GM18526 (cell line): Measurements from ENCODE around the gene TMCO4.

ENCODE experiments used
- POLR2A ChIP-seq: IDR thresholded peaks from 3 replicates; pipeline ENCODE4 v1.6.1; 2011; ENCODE audit not compliant: insufficient read length; ENCODE audit errors: extremely low read depth

TMCO4 gene

DNA sequence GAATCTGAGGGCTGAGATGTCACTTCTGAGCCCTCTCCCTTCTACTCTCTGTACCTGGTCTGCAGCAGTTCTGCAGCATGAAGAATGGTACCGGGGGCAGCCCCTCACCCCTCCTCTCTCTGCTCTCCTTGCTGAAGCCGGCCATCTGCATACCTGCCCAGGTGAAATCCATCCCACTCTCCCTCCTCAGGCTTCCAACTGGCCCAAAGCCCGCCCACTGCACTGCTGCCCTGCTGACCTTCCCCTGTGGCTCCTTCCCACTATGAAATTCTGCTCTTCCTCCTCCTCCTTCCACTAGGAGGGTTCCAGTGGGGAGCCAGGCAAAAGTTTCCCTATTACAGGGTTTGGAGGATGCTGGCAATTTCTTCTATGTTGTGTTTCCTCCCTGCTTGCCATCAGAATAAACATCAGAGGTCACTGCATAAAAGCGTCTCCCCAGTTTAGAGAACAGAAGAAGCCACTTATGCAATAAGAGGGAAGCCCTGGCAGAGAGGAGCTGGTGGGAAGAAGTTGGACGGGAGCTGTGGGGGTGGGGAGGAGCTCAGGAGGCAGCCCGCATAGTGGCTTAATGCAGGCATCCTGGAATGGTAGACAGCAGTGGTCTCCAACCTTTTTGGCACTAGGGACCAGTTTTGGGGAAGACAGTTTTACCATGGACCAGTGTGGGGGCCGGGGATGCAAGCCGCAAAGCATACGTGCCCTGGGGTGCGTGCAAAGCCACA, 30.3 kb downstream of the TMCO4 start:
- no peak for TF ChIP-seq POLR2A

DNA sequence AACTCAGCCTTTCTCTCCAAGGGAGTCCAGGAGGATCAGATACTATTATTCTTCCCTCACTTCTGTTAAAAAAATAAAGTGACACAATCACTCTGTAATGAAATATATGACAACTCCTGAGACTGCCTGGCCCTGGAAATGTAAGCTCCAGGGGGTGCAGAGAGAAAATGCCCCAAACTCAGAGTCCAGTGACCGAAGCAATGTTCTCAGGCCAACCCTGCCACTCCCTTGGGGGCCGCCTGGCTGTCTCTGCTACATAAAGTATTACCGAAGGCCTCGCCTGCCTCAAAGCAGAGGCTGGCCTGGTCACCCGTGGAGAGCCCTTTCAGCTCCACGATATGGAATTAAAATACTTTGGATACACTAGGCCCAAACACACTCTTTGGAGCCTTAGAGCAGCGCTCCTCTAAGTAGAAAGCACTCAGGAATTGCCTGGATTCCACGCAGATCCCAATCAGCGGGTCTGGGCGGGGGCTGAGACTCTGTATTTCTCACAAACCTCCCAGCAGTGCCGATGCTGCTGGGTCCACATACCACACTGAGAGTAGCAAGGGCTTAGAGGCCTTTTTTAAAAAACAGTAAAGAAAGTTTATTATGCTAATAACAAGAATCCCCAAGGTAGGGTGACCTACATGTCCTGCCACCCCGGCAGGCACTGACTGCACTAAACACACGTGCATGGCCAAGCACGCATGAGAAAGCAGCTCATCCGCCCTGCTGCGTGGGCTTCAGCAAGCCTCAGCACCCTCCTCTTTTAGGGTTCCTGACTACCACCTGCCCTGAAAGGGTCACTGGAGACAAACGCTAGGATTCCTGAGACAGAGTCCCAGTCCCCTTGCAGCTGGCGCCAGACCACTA, 31.1 kb downstream of the TMCO4 start:
- TF ChIP-seq POLR2A: no peak

DNA sequence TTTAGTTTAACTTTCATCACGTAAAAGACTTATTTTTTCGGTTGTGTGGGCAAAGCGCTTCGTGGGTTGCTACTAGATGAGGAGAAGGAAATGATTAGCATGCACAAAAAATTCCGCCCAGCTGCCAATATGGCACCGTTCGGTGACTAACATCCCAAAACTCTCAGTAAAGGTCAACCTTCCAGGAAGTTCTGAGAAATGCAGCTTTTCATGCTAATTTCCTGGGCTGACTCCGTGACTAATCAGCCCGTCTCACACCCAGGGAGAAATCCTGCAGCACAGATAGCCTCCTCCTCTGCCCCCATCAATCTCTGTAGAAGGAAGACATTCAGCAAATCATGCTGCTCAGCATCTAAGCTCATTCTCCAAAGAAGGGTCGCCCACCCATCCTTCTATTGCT, 34.1 kb downstream of the TMCO4 start:
- no peak for TF ChIP-seq POLR2A

DNA sequence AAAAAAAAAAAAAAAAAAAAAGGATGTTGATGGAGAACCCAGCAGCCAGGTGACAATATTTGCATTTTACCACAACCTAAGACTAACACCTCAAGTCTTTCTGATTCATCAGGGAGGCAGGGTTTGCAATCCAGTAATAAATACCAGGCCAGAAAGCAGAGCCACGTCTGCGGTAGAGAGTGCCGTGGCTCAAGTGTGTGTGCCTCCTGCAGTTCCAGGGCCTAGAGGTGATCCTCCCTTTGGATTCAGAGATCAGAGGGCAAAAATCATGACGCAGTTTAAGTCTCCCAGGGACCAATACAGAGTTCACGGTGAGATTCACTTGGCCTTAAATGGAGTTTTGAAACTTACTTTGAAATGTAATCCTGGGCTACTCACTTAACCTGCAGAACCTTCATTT, 34.9 kb downstream of the TMCO4 start:
- no peak for TF ChIP-seq POLR2A

DNA sequence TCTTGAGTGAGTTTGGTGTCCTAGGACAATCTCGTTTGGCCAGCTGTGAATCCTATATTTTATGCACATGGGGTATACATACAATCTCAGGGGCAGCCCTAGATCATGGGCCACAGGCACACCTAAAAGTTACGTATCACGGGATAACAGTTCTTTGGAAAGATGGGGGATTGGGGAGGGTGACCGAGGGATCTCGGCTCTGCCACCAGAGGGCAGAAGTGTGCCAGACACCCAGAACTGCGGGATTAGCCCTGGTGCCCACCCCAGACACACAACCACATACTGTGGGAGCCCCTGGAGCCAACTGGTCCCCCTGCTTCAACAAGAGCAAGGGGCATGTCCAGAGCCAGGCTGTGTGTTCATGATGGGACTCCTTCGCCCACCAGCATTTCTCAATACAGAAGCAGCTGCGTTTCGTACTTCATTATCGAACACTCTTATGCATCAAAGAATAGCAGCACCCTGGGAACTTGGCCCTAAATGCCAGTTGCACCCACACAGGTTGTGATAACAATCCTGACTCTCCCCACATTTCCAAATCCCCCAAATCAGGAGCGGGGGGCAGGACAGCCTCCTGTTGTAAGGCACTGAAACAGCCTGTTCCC, 37.4 kb downstream of the TMCO4 start:
- no peak for TF ChIP-seq POLR2A

DNA sequence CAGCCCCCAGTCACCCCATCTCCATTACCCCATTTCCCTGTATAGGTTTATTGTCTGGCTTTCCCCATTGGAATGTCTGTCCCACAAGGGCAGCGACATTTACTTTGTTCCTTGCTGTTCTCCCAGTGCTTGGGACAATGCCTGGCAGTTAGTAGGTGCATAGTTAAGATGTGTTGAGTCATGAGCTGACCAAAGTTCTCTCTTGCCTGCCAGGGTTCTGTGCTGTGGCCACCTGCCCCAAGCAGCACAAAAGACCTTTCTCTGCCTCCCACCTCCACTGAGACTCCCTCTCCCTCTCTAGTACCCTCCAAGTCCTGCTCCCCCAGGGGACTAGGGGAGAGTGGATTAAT, 40.0 kb downstream of the TMCO4 start:
- no peak for TF ChIP-seq POLR2A

DNA sequence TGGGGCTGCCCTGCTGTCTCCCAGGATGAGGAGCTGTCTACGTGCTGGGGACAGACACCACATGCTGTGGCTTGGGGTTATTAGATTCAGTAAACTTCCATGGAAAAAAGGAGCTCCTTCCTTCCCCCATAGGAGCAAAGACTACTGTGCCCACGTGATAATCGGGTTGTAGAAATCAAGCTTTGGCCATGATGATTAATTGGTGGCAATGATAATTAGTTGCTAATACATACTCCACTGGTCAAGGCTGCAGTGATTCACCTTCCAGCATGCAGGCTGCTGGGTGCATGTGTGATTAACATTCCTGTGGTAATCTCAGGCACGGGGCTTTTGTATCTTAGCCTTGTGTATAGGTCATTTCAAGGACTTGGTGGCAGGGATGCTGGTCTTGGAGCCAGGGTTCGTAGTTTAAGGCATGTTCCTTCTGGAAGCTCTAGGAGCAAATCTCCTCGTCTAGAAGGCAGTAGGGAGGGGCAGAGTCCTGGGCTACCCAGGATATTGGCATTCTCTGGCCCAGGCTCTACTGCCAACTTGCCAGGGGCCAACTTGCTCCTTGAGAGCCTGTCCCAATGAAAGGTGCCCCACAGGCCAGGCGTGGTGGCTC, 41.4 kb downstream of the TMCO4 start:
- no peak for TF ChIP-seq POLR2A

DNA sequence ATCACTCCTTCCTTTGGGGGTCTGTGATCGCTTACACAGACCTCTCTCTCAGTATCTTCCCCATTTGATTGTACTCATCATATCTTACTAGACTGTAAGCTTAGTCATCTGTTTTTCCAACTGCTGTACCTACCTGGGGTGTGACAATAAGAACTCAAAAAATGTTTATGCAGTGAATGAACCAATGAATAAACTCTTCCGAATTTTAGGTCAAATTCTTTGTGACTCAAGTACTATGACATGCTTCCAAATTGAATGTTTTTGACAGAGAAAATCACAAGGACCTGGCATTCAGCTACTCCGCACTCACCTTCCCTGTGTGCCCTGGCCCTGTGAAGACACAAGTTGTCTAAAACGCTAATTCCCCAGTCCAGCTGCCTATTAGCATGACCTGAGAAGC, 42.1 kb downstream of the TMCO4 start:
- no peak for TF ChIP-seq POLR2A

DNA sequence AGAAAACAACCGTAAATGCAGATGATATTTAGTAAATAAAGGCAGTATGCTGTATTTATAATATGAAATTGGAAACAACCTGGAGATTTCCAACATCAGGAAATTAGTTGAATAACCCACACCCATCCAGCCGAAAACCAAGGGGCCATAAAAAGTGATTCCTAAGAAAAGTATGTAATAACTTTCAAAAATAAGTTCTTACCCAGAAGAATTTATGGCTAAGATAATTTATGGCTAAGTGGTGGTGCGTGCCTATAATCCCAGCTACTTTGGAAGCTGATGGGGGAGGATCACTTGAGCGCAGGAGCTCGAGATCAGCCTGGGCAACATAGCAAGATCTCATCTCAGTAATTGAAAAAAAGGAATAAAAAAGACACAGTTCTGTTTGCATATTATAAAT, 43.2 kb downstream of the TMCO4 start:
- TF ChIP-seq POLR2A: no peak

DNA sequence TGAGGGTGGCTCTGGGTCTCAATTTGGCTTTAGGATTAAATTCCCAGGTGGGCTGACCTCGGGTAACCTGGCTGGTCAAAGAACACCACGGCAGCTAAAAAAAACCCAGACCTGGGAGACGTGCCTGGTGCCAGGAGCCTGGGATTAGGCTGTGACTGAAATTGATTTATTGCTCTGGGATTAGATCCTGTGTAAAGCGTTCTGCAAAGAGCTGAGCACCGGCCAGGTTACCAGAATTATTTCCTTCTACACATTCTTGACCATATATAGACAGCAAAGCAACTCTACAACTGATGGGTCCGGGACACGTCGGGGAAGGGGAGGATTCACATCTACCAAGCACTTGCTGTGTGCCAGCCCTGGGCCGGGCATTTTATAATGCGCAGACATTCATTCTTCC, 45.2 kb downstream of the TMCO4 start:
- TF ChIP-seq POLR2A: no peak

DNA sequence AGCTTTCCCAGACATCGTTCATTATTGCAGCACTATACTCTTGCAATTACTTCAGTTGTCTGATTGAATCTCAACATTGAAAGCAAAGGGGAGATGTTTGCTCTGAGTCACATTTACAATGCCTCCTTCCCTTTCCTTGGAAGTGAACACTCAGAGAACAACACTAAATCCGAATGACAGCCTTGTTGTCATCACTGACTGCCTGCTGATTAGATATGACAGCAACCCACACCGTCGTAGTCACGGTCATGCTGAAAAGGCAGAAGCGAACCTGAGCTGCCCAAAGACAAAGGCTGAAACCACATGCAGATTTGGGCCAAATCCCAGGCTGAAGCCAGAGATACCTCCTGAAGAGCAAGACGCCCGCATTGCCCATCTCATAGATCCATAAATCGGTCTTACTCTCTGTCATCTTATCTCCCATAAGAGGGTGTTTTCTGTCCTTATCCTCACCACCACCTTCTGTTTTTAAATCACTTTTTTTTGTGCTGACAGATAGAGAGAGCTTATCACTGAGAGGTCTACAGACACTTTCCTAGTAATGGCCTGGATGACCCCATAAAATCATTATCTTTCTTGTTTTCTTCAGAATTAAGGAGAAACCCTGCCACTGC, 47.5 kb downstream of the TMCO4 start:
- TF ChIP-seq POLR2A: no peak

DNA sequence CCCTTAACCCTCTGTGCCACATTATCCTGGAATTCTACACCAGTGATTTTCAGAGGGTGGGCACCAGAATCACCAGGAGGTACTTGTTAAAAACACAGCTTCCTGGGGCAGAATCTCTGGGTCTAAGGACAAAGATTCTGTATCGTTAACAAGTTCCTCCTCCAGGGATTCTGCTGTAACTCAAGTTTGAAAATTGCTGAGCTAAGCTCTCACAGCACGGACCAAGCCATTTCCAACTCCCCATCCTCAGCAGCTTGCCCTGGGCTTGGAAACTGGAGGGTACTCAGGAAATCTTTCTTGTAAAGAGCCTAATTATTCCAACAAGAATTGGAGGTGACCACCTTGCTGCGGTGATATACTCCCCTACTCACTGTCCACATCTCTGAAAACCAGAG, 48.8 kb downstream of the TMCO4 start:
- no peak for TF ChIP-seq POLR2A

DNA sequence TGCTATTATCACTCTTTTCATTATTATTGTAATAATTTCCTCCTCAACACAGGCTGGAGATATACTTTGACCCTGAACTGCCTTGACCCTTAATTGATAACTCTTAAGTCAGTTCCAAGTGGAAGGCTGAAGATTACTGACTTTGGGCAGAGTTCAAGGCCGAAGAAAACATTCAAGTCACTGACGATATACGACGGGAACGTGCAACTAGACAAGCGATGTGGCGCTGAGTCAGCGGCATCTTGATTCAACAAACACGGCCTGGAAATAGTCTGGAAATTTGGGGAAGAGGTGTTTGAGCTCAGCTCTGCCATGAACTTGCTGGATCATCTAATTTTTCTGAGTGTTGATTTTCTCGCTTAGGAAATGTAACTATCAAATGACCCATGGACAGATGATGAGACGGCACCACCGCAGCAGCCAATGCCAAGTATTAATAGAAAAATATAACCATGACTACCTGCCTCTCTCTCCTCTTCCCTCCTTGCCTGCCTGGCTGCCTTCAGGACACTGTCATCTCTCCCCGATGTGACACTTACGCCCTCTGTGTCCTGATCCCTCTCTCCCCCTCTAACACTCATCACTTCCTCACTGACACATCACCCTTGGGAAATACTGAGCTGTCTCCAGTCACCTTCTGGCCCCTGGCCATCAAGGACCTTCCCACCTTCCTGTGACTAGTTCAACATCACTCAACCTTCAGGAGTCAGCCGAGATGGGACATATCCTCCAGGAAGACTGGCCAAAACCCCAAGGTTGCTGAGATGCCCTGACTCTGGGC, 49.4 kb downstream of the TMCO4 start:
- no peak for TF ChIP-seq POLR2A

DNA sequence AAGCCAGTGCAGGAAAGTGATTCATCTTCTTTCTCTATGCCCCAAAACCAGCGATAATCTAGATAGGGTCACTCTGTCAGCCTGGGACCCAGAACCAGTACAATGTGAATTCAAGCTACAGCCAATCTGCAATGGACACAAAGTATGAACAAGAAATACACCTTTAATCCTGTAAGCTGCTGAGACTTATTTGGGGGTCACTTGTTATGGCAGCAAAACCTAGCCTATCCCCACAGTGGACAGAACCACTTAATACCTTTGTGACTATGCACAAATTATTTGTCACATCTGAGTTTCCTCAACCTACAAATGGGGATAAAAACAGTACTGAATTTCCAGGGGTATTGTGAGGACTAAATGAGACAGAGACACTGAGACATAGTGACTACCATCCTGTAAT, 50.0 kb downstream of the TMCO4 start:
- TF ChIP-seq POLR2A: no peak

DNA sequence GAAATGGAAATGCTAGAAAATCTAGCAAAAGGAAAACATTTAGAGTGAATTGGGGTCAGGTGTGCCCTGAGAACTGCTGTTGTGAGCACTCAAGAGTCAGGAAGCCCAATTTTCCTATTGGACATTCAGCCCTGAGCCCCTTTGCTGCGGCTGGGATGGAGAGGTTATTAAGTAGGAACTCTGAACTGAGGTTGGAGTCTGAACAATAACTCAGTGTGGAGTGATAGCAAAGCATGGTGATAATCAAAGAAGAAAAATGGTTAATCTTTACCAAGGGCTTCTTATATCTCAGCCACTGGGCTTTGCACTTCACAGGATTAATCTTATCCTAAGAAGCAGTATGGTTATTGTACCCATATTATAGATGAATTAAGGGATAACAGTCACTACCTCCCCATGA, 52.0 kb downstream of the TMCO4 start:
- no peak for TF ChIP-seq POLR2A
